GM21528 (cell line): ENCODE results near the gene ARHGAP36.

Experiments
- ATAC-seq: cut with Tn5 transposase; IDR thresholded peaks from one replicate; pipeline ENCODE4 v1.9.1; 2021; ENCODE audit warnings: mild to moderate bottlenecking, moderate library complexity; ENCODE audit not compliant: unreplicated experiment, low FRiP score

ARHGAP36 gene, protein sequence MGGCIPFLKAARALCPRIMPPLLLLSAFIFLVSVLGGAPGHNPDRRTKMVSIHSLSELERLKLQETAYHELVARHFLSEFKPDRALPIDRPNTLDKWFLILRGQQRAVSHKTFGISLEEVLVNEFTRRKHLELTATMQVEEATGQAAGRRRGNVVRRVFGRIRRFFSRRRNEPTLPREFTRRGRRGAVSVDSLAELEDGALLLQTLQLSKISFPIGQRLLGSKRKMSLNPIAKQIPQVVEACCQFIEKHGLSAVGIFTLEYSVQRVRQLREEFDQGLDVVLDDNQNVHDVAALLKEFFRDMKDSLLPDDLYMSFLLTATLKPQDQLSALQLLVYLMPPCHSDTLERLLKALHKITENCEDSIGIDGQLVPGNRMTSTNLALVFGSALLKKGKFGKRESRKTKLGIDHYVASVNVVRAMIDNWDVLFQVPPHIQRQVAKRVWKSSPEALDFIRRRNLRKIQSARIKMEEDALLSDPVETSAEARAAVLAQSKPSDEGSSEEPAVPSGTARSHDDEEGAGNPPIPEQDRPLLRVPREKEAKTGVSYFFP

DNA sequence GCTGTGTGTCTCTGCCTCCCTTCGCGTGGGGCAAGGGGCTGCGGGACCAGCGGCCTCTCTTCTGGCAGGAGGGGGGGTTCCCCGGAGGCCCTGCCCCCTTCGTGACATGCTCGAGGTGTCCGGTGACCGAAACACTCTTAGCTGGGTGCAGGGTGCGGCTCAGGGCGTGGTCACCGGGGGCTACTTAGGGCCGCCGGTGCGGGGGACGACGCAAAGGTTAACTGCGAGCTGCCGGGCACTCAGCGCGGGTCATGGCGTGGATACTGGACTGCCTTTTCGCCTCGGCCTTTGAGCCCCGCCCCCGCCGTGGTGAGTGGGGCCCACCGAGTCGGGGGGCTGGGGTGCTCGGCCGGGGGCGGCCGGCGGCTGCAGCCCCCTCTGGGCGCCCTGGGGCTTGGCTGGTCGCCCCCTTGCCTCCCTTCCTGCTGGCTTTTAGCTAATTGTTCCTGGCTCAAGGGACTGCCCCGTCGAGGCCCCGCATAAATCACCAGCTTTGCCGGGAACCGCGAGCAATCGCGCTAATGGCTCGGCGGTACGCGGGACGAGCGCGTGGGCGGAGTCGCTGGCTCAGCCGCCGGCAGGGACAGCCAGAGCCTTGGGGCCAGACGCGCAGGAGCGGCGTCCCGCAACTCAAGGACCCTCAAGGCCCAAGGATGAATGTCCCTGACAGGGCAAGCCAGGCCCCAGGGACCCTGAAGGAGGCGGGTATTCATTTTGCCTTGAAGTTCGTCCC lies at the start of gene ARHGAP36:
Gene ARHGAP36 (plus strand): TSS at position 211 of the 733 bp plus-strand sequence. CDS start 23,320 bp downstream, outside the sequence.
- ATAC-seq, result no peak

DNA sequence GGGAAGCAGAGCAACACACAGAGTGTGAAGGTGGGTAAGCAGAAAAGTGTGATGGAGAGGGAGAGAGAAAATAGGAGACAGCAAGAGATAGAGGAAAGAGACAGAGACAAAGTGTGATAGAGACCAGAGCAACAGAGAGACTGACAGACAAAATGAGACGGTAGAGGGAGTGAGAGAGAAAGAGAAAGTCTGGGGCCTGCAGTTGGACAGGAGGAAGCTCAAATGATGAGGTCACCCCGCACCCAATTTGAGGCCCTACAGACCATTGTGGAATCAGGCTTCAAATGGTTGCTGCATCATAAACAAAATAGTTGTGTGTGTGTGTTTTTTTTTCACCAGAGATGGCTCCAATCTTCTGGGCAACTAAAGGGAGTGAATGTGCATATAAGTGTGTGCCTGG lies 48.0 kb upstream of the ARHGAP36 start:
- ATAC-seq, result no peak

DNA sequence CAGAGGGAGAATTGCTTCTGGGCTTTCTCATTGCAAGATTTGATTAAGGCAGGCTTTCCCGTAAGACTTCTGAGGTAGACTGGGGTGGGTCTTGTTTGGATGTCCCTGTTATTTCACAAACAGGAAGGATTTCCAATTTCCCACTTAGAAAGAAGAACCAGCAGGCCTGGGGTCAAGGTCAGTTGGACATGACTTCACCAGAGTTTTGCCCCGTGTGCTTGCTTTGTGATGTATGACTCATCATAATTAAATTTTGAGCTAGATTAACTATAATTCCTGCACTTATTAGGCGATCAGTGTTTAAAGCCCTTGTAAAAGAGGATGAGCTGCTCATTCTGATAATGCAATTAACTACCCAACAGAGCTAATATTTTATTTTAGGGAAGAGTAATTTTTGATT lies 32.8 kb upstream of the ARHGAP36 start:
- ATAC-seq, result no peak

DNA sequence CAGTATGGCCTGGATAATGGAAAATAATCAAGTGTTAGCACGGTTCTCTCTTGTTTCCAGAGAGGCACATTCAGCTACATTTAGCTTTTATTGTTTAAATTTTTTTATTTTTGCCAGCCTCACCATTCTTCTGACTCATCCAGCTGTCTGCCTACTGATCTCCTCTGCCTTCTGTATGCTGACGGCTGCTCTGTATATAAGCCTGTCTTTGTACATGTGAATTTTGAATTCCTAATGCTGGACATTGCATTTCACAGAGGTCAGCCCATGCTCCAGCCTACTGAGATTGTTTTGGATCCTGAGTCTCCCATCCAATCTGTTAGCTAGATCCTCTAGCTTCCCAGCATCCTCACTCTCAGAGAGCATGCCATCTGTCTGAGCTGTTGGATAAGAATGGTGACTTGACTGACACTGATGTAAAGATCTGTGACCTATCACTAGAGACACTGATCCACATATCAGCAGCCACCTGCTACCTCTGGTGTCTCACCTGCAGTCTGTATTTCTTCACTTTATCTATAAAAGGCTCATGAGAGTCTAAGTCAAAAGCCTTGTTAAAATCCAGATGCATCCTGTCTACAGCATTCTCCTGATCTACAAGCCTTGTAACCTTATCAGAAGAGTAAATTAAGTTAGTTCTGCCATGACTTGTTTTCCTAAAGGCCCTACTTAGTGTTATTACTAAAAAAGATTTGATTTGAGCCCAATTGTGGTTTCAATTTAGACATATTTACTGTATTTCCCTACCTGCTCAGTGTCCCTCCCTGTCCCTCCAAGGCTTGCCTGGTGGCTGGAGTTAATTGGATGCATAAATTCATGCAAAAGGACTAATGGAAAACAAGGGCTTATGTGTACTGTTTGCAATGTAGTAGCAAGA lies 25.6 kb upstream of the ARHGAP36 start:
- ATAC-seq, result no peak

DNA sequence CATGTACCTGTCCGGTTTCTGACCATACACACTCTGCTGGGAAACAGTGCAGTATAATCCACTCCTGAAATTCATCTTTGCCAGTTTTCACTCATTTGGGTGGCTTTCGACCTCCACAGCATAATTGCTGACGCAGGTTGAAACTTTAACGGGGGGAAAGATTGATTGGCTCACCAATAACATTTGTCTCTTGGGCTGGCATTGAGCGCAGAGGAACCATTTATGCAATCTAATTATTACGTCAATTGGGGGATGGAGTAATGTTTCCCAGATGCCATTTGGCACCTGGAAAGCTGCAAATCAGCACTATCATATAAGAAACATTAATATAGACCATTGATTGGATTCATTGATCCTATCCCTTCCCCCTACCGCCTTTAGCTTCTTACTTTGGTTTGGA lies 24.1 kb upstream of the ARHGAP36 start:
- ATAC-seq, result no peak

DNA sequence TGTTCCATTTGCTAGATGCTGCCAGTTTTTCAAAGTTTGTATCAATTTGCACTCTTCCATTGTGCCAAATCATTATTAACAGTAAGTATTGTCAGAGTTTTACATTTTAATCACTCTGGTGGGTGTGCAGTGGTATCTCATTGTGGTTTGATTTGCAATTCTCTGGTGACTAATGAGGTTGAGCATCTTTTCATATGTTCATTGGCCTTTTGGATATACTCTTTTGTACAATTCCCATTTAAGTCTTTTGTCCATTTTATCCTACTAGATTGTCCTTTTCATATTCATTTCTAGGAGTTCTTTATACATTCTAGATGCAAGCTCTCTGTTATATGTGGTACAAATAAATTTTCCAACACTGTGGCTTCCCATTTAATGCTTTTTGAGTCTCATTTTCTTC lies 17.4 kb upstream of the ARHGAP36 start:
- no peak for ATAC-seq

DNA sequence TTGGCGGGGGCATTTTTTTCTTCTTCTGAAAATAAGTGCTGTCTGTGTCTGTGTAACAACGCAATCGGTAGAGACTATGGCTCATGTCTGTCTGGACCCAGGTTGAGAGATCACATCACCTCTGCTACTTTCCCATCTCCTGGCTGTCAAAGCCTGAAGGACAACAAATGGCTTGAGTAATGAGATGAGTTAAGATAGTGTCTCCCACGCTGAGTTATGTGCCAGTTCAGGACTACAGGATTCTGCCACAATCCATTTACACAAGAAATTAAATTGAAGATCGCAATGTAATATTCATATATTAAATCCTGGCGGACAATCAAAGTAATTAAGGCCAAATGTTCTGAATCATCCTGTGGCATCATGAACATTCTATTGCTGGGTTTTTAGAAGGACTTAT lies 16.5 kb upstream of the ARHGAP36 start:
- ATAC-seq, result no peak

DNA sequence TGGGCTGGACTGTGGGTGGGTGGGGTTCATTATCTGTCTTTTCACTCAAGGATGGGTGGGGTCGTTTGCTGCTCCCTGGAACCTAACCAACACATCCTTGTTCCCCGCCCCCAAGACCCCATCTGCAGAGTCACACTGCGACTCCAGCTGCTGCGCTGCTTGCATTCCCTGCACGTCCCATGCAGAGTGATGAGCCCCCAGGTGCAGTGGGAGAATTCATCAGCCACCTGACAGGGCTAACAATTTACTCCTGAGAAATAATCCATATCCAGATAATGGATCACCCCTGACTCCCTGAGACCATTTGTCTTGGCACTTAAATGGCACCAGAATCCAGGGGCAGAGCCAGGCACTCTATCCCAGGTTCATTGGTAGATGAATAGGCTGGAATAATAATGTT lies 12.4 kb upstream of the ARHGAP36 start:
- ATAC-seq, result no peak

DNA sequence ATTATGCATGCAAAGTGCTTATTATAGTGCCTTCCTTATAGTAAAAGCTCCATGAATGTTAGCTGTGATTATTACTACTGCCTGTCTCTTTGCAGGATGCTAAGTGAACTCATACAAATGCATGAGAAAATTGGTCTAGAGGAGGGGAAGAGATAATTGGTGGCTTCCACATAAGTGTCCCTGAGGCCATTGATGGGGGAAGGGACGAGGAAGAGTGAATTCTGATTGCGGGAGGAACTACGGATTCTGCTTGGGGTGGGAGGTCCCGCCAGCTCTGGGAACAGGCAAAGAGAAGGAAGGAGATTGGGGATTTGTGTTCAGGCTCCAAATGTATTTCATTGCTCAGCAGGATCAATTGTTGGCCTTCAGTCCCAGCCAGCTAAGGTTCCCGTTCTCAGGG lies 11.6 kb upstream of the ARHGAP36 start:
- ATAC-seq, result no peak

DNA sequence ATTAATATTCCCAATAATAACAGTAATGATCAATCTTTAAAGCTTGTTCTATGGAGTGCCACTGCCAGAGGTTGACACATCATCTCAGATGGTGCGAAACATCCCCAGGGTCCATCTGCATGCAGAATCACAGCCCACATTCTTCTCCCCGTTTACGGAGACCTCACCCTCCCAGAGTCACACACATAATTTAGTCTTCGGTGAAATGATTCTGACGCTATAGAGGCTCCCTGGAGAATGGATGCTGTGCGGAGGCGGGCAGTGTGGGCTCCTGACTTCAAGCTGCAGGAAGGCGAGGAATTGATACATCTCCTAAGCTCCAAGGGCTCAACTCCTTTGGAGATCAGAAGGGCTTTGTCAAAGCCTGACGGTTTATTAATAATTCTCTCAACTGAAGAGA lies 11.0 kb upstream of the ARHGAP36 start:
- no peak for ATAC-seq

DNA sequence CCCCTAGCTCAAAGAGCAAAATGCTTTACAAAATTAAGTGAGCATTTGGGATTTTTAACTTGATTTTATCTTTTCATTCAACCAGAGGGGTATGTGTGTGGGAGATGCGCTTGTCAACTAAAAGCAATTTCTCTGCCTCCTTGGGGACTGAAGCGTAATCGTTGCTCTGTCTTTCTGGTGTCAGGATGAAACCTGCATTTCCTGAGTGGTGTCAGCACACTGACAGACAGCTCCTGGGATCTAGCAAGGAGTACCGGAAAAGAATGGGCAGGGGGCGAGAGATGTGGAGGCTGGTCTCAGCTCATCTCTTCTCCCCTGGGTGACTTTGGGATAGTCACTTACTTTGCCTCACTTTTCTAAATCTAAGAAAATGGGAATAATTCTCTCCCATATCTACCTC lies 5.1 kb upstream of the ARHGAP36 start:
- ATAC-seq, result no peak

DNA sequence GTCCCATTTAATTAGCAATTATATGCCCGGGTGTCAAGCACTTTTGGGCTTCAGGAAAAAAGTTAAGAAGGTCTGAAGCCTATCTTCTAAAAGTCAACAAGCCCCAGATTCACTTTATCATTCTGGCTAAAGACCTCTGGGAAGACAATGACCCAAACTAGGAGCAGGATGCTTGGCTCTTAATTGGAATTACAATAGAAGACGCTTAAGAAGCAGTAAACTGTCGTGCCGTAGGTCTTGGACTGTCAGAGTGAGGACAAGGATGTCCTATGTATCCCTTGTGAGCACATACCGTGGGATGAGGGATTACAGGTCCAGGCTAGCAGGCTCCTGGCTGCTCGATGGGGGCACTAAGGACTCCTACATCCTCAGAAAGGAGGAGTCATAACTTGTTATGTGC lies 3.2 kb upstream of the ARHGAP36 start:
- ATAC-seq, result no peak

DNA sequence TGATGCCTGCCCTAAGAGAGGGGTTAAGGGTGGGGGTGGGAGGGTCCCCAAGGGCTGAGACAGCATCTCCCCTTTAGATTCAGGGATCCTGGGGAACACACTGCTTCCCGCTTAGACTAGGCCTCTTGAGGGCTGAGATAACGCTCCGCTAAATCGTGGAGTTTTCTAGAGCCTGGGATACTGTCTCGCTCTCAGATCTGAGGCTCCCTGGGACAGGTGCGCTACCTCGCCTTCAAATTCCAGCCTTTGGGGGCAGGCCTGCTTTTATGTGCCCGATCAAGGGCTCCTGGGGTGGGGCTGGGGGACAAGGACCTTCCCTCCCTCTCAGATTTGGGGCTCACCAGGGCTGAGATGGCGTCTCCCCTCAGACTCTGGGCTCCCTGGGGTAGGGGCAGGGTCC lies 440 bp upstream of the ARHGAP36 start:
- no peak for ATAC-seq

DNA sequence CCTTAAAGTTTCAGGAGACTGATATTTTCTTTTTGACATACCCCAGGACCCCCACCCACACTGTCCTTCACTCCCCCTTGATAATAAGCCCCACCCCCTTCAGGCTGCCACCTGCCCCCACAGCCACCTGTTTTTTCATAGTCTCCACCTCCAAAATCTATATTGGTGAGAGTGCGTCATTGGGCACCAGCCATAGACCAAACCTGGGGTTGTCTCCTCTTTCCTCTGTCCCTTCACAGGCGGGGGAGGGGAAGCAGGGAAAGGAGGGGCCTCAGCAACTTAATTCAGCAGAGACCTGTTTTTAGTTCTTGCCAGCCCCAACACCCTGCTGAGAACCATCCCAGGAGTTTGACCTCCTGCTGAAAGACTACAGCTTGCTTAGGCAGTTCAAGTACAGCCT lies 1.1 kb downstream of the ARHGAP36 start:
- no peak for ATAC-seq

DNA sequence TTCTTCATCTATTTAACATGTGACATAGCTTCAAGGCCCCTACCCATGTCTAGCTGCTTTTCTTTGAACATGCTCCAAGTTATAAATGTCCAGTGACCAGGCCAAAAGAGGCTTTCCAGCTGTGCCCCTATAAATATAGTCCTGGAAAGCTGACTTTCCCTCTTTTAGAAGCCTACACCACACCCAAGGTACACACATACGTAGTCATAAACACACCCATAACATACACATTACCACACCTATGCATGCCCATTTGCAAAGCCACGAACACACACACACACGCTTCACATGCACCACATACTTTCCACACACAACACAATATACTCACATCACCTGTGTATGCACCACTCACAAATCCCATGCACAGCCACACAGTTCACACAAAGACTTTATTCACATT lies 2.0 kb downstream of the ARHGAP36 start:
- no peak for ATAC-seq

DNA sequence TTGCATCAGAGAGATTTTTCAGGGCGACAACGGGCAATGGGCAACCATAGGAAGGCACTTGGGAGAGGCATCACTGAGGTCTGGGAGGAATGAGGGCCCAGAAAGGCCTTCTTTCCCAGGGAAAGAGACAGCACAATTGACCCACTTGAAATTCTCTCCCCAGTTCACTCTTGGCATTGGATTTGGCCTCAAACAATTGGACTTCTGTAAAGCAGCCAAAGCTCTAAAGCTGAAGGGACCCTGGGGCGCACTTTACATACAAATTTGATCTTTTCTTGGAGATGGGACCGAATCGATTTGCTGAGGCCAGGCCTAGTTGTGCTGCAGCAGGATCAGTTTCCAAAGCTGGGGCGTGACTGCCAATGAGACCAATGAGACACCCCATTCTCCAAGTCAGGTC lies 3.2 kb downstream of the ARHGAP36 start:
- no peak for ATAC-seq

DNA sequence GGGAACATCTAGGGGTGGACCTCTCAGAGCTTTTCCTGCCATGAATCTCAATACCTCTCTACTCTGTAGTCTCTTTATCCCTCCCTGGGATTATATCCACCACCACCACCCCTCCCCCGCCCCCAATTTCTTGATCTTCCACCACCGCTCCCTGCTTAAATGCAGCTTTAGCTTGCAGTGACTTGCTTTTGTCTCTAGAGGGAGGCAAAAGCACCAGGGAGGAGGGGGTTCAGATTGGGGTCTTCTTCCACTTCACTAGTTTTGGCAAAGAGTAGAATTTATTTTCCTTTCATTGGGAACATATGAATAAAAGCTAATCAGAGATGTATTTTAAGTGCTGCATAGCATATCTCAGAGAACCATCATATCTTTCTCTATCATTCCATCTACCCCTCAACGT lies 5.5 kb downstream of the ARHGAP36 start:
- no peak for ATAC-seq

DNA sequence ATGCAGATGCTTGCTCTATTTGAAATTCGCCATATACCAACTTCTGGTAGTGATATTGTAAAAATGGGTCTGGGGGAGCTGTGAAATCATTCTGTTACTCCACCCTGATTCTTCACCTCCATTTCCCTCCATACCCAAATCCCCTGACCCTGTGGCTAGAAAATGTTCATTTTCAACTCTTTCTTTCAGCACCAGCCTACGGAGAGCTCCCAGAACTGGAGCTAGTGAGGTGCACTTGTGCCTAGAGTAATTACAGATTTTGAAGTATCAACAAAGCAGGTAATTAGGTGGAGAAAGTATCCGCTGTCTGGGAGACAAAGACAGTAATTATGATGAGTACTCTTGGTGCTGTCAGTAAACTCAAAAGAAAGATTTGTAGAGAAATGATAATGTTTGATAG lies 8.1 kb downstream of the ARHGAP36 start:
- no peak for ATAC-seq

DNA sequence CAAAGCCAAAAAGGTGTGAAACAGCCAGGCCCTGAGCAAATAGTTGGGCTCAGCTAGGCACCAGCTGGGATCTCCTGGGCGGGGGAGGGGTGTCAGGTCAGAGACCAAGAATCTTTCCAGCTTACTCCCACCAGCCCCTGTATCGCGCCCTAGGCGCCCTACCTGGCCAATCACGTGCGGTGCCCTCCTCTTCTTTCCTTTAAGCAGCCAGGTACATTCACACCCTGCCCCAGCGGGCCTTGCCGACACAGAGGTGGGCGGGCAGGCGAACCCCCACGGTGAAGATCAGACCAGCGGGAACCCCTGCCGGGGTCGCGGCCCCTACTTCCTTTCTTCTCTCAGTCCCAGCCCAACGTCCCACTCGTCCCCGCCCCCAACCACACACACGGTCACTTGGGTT lies 9.1 kb downstream of the ARHGAP36 start:
- no peak for ATAC-seq

DNA sequence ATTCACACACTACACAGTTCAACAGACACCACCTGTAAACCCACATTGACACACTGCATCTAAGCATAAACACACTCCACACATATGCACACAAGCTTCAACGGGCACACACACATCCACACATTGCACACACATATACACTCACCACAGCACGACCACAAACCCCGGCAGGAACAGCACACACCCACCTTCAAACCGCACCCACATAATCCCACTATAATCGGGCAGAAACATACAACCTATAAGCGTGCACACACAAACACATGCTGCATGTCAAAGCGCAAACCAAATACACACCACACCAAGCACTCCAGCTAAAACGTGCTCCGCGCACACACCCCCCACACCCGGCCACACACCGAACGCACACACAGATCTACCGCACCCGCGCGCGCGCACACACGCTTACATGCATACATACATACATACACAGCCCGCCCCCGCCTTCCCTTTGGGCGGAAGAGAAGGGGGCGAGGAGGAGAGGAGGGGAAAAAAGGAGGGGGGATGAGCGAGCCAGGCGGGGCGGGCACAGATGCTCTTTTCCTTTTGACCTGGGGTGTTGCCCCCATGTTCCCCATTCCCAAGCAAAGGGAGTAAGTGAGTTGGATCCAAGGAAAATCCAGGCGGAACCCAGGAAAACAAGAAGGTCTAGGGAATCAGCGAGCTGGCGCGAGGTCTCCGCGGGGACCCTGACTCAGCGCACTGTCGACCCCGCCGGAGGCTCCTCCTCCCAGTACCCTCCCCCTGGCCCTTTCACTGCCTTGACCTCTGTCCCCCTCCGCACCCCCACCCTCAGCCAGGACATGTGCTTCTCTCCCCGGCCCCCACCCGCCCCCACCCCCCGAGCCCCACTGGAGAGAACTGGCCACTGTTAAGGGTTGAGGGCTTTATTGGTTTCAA lies 9.9 kb downstream of the ARHGAP36 start:
- no peak for ATAC-seq
